ENCODE measurements around the gene IL18.
"Not testable (repeated sequence)": the region's sequence is repeated elsewhere in the genome, so short reads cannot be mapped to it uniquely, and the experiment has no call there.

IL18 gene

GRCh38 chr11:112172362-112172994 lies 8.6 kb upstream of the IL18 start:
- DNase-seq (ENCODE audit: low read depth), result no peak
- TF ChIP-seq CTCF (IDR thresholded peaks at IDR 0.05; ENCODE audit: control insufficient read depth, extremely low read depth, insufficient read depth), result no peak
- no peak overlapping the region for H3K4me3 ChIP-seq (ENCODE audit: low read depth, low read length)

GRCh38 chr11:112167145-112167544 lies 3.3 kb upstream of the IL18 start, which contains the start of gene TEX12:
TEX12 (plus strand) TSS chr11:112167372; CDS start chr11:112169269, 1,897 bp downstream.
- DNase-seq (ENCODE audit: low read depth), result no peak
- H3K4me3 ChIP-seq (ENCODE audit: low read depth, low read length), result no peak within 1 kb of the TSS
- no peak for TF ChIP-seq CTCF (IDR thresholded peaks at IDR 0.05; ENCODE audit: control insufficient read depth, extremely low read depth, insufficient read depth)

- H3K4me3 ChIP-seq (ENCODE audit: low read depth, low read length), result no peak overlapping the region
- TF ChIP-seq CTCF (IDR thresholded peaks at IDR 0.05; ENCODE audit: control insufficient read depth, extremely low read depth, insufficient read depth), result no peak
- no peak for DNase-seq (ENCODE audit: low read depth)
Observed at GRCh38 chr11:112166562-112166961, 2.7 kb upstream of the IL18 start.

GRCh38 chr11:112165049-112165448 lies 1.2 kb upstream of the IL18 start:
- no peak for TF ChIP-seq CTCF (IDR thresholded peaks at IDR 0.05; ENCODE audit: control insufficient read depth, extremely low read depth, insufficient read depth)
- DNase-seq (ENCODE audit: low read depth), result no peak
- H3K4me3 ChIP-seq (ENCODE audit: low read depth, low read length), result no peak overlapping the region

GRCh38 chr11:112162761-112163546 lies 940 bp downstream of the IL18 start:
- no peak overlapping the region for H3K4me3 ChIP-seq (ENCODE audit: low read depth, low read length)
- no peak for DNase-seq (ENCODE audit: low read depth)
- no peak for TF ChIP-seq CTCF (IDR thresholded peaks at IDR 0.05; ENCODE audit: control insufficient read depth, extremely low read depth, insufficient read depth)

GRCh38 chr11:112162200-112162599 lies 1.7 kb downstream of the IL18 start:
- not testable (repeated sequence) for DNase-seq (ENCODE audit: low read depth); H3K4me3 ChIP-seq (ENCODE audit: low read depth, low read length)

GRCh38 chr11:112161012-112161411 lies 2.9 kb downstream of the IL18 start:
- H3K4me3 ChIP-seq (ENCODE audit: low read depth, low read length), result no peak overlapping the region
- DNase-seq (ENCODE audit: low read depth), result no peak
- no peak for TF ChIP-seq CTCF (IDR thresholded peaks at IDR 0.05; ENCODE audit: control insufficient read depth, extremely low read depth, insufficient read depth)

Data from LNCaP clone FGC (cell line).